ENCODE measurements around the gene KRT7. TPM values are rescaled to one million over a fixed set of nuclear protein-coding genes. Genes with fewer than 3 reads are reported as not detected.
A peak's percentile ranks its signal among the peaks of the same experiment; 100 is the strongest.

The KRT7 gene
- 0.83 TPM for polyA plus RNA-seq (2013, experiment 1 of 2)
- polyA plus RNA-seq (2013, experiment 2 of 2): 0.88 TPM

GRCh38 chr12:52232674-52233461, at the start of gene KRT7:
TSS of gene KRT7 (plus strand) at chr12:52233243. CDS start at chr12:52233297, 54 bp downstream.
- peak within 1 kb of the TSS; percentile 50 for H3K4me2 ChIP-seq (ENCODE audit: low read length)
- peak within 1 kb of the TSS; percentile 42 for H3K56ac ChIP-seq (ENCODE audit: low read length)
- no peak within 1 kb of the TSS for H3K27ac ChIP-seq (ENCODE audit: low read depth, low read length)
- H2BK120ac ChIP-seq (ENCODE audit: low read depth, low read length): no peak within 1 kb of the TSS
- H4K8ac ChIP-seq (ENCODE audit: low read depth, low read length): no peak within 1 kb of the TSS
- no peak within 1 kb of the TSS for H2AK5ac ChIP-seq (ENCODE audit: low read length)
- DNase-seq: peak; percentile 37
- no peak within 1 kb of the TSS for H2BK15ac ChIP-seq (replicated peaks; ENCODE audit: low read depth)
- no peaks in the 10 kb centered on the region for H3K36me3 ChIP-seq (ENCODE audit: control insufficient read depth, insufficient read depth, low read length)
- WGBS (ENCODE audit: extremely low coverage, insufficient coverage, low lambda C conversion rate): no CpG with 5 or more reads among the region's 58 CpGs
- H3K79me2 ChIP-seq (ENCODE audit: control insufficient read depth, insufficient read depth, low read length): no peaks in the 10 kb centered on the region
- peaks cover 3% of the 10 kb centered on the region for H3K27me3 ChIP-seq (ENCODE audit: insufficient read depth, low read length, poor library complexity)
- H3K9ac ChIP-seq (ENCODE audit: low read length): peak within 1 kb of the TSS; percentile 9
- no peak within 1 kb of the TSS for H3K18ac ChIP-seq (ENCODE audit: low read length)
- H4K5ac ChIP-seq (ENCODE audit: low read length): no peak within 1 kb of the TSS
- H3K23ac ChIP-seq (ENCODE audit: low read length): no peak within 1 kb of the TSS
- H3K4me1 ChIP-seq (ENCODE audit: control insufficient read depth, low read depth, low read length): no peaks in the 10 kb centered on the region
- no peak within 1 kb of the TSS for H3K4ac ChIP-seq (ENCODE audit: low read depth, low read length)
- H2BK5ac ChIP-seq (ENCODE audit: low read length): no peak within 1 kb of the TSS
- no peak within 1 kb of the TSS for H3K4me3 ChIP-seq (ENCODE audit: low read length)
- H3K79me1 ChIP-seq (ENCODE audit: low read length): no peaks in the 10 kb centered on the region

- H3K27ac ChIP-seq (ENCODE audit: low read depth, low read length): no peak overlapping the region
- no peak overlapping the region for H4K5ac ChIP-seq (ENCODE audit: low read length)
- no peak overlapping the region for H2AK5ac ChIP-seq (ENCODE audit: low read length)
- no peak overlapping the region for H3K4me2 ChIP-seq (ENCODE audit: low read length)
- peak overlapping the region; percentile 26 for H3K9ac ChIP-seq (ENCODE audit: low read length)
- H3K4me1 ChIP-seq (ENCODE audit: control insufficient read depth, low read depth, low read length): peaks cover 8% of the 10 kb centered on the region
- no peaks in the 10 kb centered on the region for H3K36me3 ChIP-seq (ENCODE audit: control insufficient read depth, insufficient read depth, low read length)
- no peak overlapping the region for H3K4me3 ChIP-seq (ENCODE audit: low read length)
- H3K27me3 ChIP-seq (ENCODE audit: insufficient read depth, low read length, poor library complexity): no peaks in the 10 kb centered on the region
- H3K4ac ChIP-seq (ENCODE audit: low read depth, low read length): no peak overlapping the region
- H2BK5ac ChIP-seq (ENCODE audit: low read length): no peak overlapping the region
- peak overlapping the region; percentile 62 for H3K56ac ChIP-seq (ENCODE audit: low read length)
- H3K79me1 ChIP-seq (ENCODE audit: low read length): no peaks in the 10 kb centered on the region
- no peak for DNase-seq
- no peaks in the 10 kb centered on the region for H3K79me2 ChIP-seq (ENCODE audit: control insufficient read depth, insufficient read depth, low read length)
- H2BK120ac ChIP-seq (ENCODE audit: low read depth, low read length): peak overlapping the region; percentile 7
- no CpG with 5 or more reads among the region's 6 CpGs for WGBS (ENCODE audit: extremely low coverage, insufficient coverage, low lambda C conversion rate)
- H3K18ac ChIP-seq (ENCODE audit: low read length): peak overlapping the region; percentile 6
- H3K23ac ChIP-seq (ENCODE audit: low read length): no peak overlapping the region
- no peak overlapping the region for H4K8ac ChIP-seq (ENCODE audit: low read depth, low read length)
- no peak overlapping the region for H2BK15ac ChIP-seq (replicated peaks; ENCODE audit: low read depth)
These were observed 49.5 kb upstream of the KRT7 start for GRCh38 chr12:52183544-52183910.

- no peak overlapping the region for H2AK5ac ChIP-seq (ENCODE audit: low read length)
- H3K27ac ChIP-seq (ENCODE audit: low read depth, low read length): no peak overlapping the region
- H3K23ac ChIP-seq (ENCODE audit: low read length): no peak overlapping the region
- no peak overlapping the region for H2BK15ac ChIP-seq (replicated peaks; ENCODE audit: low read depth)
- H3K4ac ChIP-seq (ENCODE audit: low read depth, low read length): no peak overlapping the region
- DNase-seq: no peak
- H4K8ac ChIP-seq (ENCODE audit: low read depth, low read length): no peak overlapping the region
- H3K4me2 ChIP-seq (ENCODE audit: low read length): no peak overlapping the region
- no peaks in the 10 kb centered on the region for H3K27me3 ChIP-seq (ENCODE audit: insufficient read depth, low read length, poor library complexity)
- no peak overlapping the region for H3K18ac ChIP-seq (ENCODE audit: low read length)
- H2BK5ac ChIP-seq (ENCODE audit: low read length): peak overlapping the region; percentile 16
- H3K79me2 ChIP-seq (ENCODE audit: control insufficient read depth, insufficient read depth, low read length): no peaks in the 10 kb centered on the region
- H3K9ac ChIP-seq (ENCODE audit: low read length): peak overlapping the region; percentile 26
- H3K79me1 ChIP-seq (ENCODE audit: low read length): no peaks in the 10 kb centered on the region
- no peak overlapping the region for H4K5ac ChIP-seq (ENCODE audit: low read length)
- peak overlapping the region; percentile 62 for H3K56ac ChIP-seq (ENCODE audit: low read length)
- H3K4me1 ChIP-seq (ENCODE audit: control insufficient read depth, low read depth, low read length): peaks cover 8% of the 10 kb centered on the region
- no peak overlapping the region for H3K4me3 ChIP-seq (ENCODE audit: low read length)
- H2BK120ac ChIP-seq (ENCODE audit: low read depth, low read length): no peak overlapping the region
- no CpG with 5 or more reads among the region's 8 CpGs for WGBS (ENCODE audit: extremely low coverage, insufficient coverage, low lambda C conversion rate)
- H3K36me3 ChIP-seq (ENCODE audit: control insufficient read depth, insufficient read depth, low read length): no peaks in the 10 kb centered on the region
These were observed 49.1 kb upstream of the KRT7 start for GRCh38 chr12:52183971-52184370.

- Histone ChIP-seq H3K56ac (ENCODE audit: low read length) (no peak overlapping the region), H4K8ac (ENCODE audit: low read depth, low read length) (no peak overlapping the region), H2BK5ac (ENCODE audit: low read length) (no peak overlapping the region), H3K4me2 (ENCODE audit: low read length) (no peak overlapping the region), H2BK15ac (replicated peaks; ENCODE audit: low read depth) (no peak overlapping the region), H3K27ac (ENCODE audit: low read depth, low read length) (no peak overlapping the region), H3K79me1 (ENCODE audit: low read length) (no peaks in the 10 kb centered on the region), H4K5ac (ENCODE audit: low read length) (no peak overlapping the region), H3K27me3 (ENCODE audit: insufficient read depth, low read length, poor library complexity) (no peaks in the 10 kb centered on the region), H3K9ac (ENCODE audit: low read length) (no peak overlapping the region), H3K23ac (ENCODE audit: low read length) (no peak overlapping the region), H3K79me2 (ENCODE audit: control insufficient read depth, insufficient read depth, low read length) (no peaks in the 10 kb centered on the region), H2AK5ac (ENCODE audit: low read length) (peak overlapping the region; percentile 32), H3K36me3 (ENCODE audit: control insufficient read depth, insufficient read depth, low read length) (no peaks in the 10 kb centered on the region), H3K4me3 (ENCODE audit: low read length) (no peak overlapping the region), H3K4me1 (ENCODE audit: control insufficient read depth, low read depth, low read length) (peaks cover 8% of the 10 kb centered on the region), H3K4ac (ENCODE audit: low read depth, low read length) (no peak overlapping the region), H2BK120ac (ENCODE audit: low read depth, low read length) (no peak overlapping the region), H3K18ac (ENCODE audit: low read length) (no peak overlapping the region)
- no CpG with 5 or more reads among the region's 6 CpGs for WGBS (ENCODE audit: extremely low coverage, insufficient coverage, low lambda C conversion rate)
- DNase-seq: no peak
These were observed 48.2 kb upstream of the KRT7 start for GRCh38 chr12:52184813-52185212.

- H2AK5ac ChIP-seq (ENCODE audit: low read length): peak overlapping the region; percentile 55
- no peaks in the 10 kb centered on the region for H3K27me3 ChIP-seq (ENCODE audit: insufficient read depth, low read length, poor library complexity)
- H4K8ac ChIP-seq (ENCODE audit: low read depth, low read length): no peak overlapping the region
- H3K9ac ChIP-seq (ENCODE audit: low read length): no peak overlapping the region
- H2BK120ac ChIP-seq (ENCODE audit: low read depth, low read length): no peak overlapping the region
- no peak overlapping the region for H2BK5ac ChIP-seq (ENCODE audit: low read length)
- no peak overlapping the region for H3K23ac ChIP-seq (ENCODE audit: low read length)
- H3K4me3 ChIP-seq (ENCODE audit: low read length): no peak overlapping the region
- H2BK15ac ChIP-seq (replicated peaks; ENCODE audit: low read depth): no peak overlapping the region
- peaks cover 8% of the 10 kb centered on the region for H3K4me1 ChIP-seq (ENCODE audit: control insufficient read depth, low read depth, low read length)
- no peaks in the 10 kb centered on the region for H3K36me3 ChIP-seq (ENCODE audit: control insufficient read depth, insufficient read depth, low read length)
- H3K56ac ChIP-seq (ENCODE audit: low read length): peak overlapping the region; percentile 56
- WGBS (ENCODE audit: extremely low coverage, insufficient coverage, low lambda C conversion rate): no CpG with 5 or more reads among the region's 16 CpGs
- no peak overlapping the region for H3K27ac ChIP-seq (ENCODE audit: low read depth, low read length)
- no peak overlapping the region for H3K4ac ChIP-seq (ENCODE audit: low read depth, low read length)
- no peaks in the 10 kb centered on the region for H3K79me1 ChIP-seq (ENCODE audit: low read length)
- no peak overlapping the region for H4K5ac ChIP-seq (ENCODE audit: low read length)
- no peak overlapping the region for H3K4me2 ChIP-seq (ENCODE audit: low read length)
- no peaks in the 10 kb centered on the region for H3K79me2 ChIP-seq (ENCODE audit: control insufficient read depth, insufficient read depth, low read length)
- peak; percentile 46 for DNase-seq
- no peak overlapping the region for H3K18ac ChIP-seq (ENCODE audit: low read length)
These were observed 47.6 kb upstream of the KRT7 start for GRCh38 chr12:52185400-52185967.

Measured in mesendoderm (in vitro differentiated cells).